GM18508 (cell line): ENCODE results near the gene FUBP1.
"Not testable (repeated sequence)": the region's sequence is repeated elsewhere in the genome, so short reads cannot be mapped to it uniquely, and the experiment has no call there.

Source experiments
- ATAC-seq: cut with Tn5 transposase; IDR thresholded peaks from one replicate; pipeline ENCODE4 v1.9.1; 2021; ENCODE audit warnings: moderate number of reproducible peaks; ENCODE audit not compliant: insufficient read depth, unreplicated experiment

Gene FUBP1

GRCh38 chr1:77990629-77991204 lies 11.8 kb upstream of the FUBP1 start:
- ATAC-seq: no peak

- ATAC-seq: no peak
Measured at GRCh38 chr1:77989744-77990143, 10.9 kb upstream of the FUBP1 start.

GRCh38 chr1:77987919-77988318 lies 9.0 kb upstream of the FUBP1 start:
- no peak for ATAC-seq

GRCh38 chr1:77986810-77987209 lies 7.9 kb upstream of the FUBP1 start:
- ATAC-seq: no peak

GRCh38 chr1:77984629-77985028 lies 5.8 kb upstream of the FUBP1 start:
- ATAC-seq: no peak

GRCh38 chr1:77983997-77984355 lies 5.1 kb upstream of the FUBP1 start:
- no peak for ATAC-seq

- not testable (repeated sequence) for ATAC-seq
Measured at GRCh38 chr1:77983352-77983996, 4.6 kb upstream of the FUBP1 start.

GRCh38 chr1:77978293-77978968 lies 441 bp downstream of the FUBP1 start:
- ATAC-seq: peak; percentile 62

GRCh38 chr1:77977989-77978292 lies 931 bp downstream of the FUBP1 start:
- ATAC-seq: peak; percentile 0

- no peak for ATAC-seq
Measured at GRCh38 chr1:77976433-77977076, 2.3 kb downstream of the FUBP1 start.

GRCh38 chr1:77975907-77976306 lies 3.0 kb downstream of the FUBP1 start:
- no peak for ATAC-seq

- ATAC-seq: no peak
Measured at GRCh38 chr1:77975386-77975785, 3.5 kb downstream of the FUBP1 start.

GRCh38 chr1:77972080-77972479 lies 6.8 kb downstream of the FUBP1 start:
- no peak for ATAC-seq

- ATAC-seq: no peak
Measured at GRCh38 chr1:77970192-77970591, 8.7 kb downstream of the FUBP1 start.

- no peak for ATAC-seq
Measured at GRCh38 chr1:77966291-77966690, 12.6 kb downstream of the FUBP1 start.

GRCh38 chr1:77961392-77961791 lies 17.5 kb downstream of the FUBP1 start:
- no peak for ATAC-seq

- no peak for ATAC-seq
Measured at GRCh38 chr1:77958850-77959249, 20.0 kb downstream of the FUBP1 start.

GRCh38 chr1:77958391-77958790 lies 20.5 kb downstream of the FUBP1 start:
- no peak for ATAC-seq

- ATAC-seq: no peak
Measured at GRCh38 chr1:77956464-77956863, 22.4 kb downstream of the FUBP1 start.

- no peak for ATAC-seq
Measured at GRCh38 chr1:77955709-77956108, 23.2 kb downstream of the FUBP1 start.

- ATAC-seq: no peak
Measured at GRCh38 chr1:77954521-77954920, 24.4 kb downstream of the FUBP1 start.

- no peak for ATAC-seq
Measured at GRCh38 chr1:77953907-77954306, 25.0 kb downstream of the FUBP1 start.
